Suppressor macrophage (primary cell): ENCODE data around the gene CD53.
"Not testable (repeated sequence)": the region's sequence is repeated elsewhere in the genome, so short reads cannot be mapped to it uniquely, and the experiment has no call there.

ENCODE experiments used
- DNase-seq, 4 experiments: peaks; one replicate each; pipeline ENCODE4 v3.0.0-alpha.2; 2020 to 2022
- total RNA-seq, 17 experiments: gene quantifications; one replicate each; lab custom pipeline; 2026; ENCODE audit warnings: mixed read lengths in 6 of 17, inconsistent platforms in 3 of 17; lab: John Stamatoyannopoulos, UW

Gene CD53, protein sequence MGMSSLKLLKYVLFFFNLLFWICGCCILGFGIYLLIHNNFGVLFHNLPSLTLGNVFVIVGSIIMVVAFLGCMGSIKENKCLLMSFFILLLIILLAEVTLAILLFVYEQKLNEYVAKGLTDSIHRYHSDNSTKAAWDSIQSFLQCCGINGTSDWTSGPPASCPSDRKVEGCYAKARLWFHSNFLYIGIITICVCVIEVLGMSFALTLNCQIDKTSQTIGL
- total RNA-seq = 258 to 538 (median 423) reads per million in 17 experiments

GRCh38 chr1:110872745-110873720, at the start of gene CD53:
Gene CD53 (plus strand): TSS chr1:110873148. CDS start chr1:110891409, 18,261 bp downstream.
- peak; percentile 83 to 95 (median 88) for DNase-seq

DNA sequence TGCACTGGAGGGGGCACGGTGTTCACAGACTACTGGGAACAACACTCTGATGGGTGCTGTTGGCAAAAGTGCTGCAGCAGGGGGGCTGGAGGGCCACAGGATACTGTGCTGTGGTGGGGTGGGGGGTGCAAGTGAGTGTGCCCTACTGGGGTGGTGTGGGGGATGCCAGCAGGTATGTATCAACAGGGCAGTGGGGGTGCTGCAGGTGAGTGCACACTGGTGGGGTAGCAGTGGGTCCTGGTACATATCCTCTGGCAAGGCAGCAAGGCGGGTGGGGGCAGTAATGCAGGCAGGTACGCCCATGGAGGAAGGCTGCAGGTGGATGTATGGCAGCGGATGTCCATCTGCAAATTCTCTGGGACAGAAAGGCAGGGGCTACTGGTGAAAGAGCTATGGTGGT, 48.8 kb upstream of the CD53 start:
- DNase-seq = no peak

DNA sequence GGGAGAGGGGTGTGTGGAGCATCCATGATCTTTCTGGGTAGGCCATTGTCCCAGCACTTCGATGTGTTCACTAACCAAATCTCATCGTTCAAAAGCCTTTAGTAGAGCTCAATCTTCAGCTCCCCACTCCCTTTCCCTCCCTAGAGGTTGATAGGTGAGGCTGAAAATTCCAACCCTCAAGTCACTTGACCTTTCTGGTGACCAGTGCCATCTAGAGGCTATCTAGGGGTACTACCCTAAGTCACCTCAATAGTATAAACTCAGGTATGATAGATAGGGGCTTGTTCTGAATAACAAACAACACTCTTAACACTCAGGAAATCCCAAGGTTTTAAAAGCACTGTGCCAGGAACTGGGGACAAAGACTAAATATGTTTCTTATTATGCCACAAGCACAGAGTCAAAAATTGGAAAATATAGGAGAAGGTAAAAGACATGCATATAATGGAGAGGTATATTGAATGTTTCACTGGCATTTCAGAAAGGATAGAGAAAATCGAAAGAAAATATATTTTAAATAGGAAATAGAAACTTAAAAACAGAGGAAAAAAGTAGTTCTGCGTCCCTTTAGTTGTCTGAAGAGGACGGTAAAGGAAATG, 42.9 kb upstream of the CD53 start:
- peak in 3 of 4 experiments; percentile 55 to 67 (median 55) for DNase-seq

DNA sequence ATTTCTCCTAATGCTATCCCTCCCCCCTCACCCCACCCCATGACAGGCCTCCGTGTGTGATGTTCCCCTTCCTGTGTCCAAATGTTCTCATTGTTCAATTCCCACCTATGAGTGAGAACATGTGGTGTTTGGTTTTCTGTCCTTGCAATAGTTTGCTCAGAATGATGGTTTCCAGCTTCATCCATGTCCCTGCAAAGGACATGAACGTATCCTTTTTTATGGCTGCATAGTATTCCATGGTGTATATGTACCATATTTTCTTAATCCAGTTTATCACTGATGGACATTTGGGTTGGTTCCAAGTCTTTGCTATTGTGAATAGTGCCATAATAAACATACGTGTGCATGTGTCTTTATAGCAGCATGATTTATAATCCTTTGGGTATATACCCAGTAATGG, 39.2 kb upstream of the CD53 start:
- not testable (repeated sequence) for DNase-seq

GRCh38 chr1:110846861-110847260, 26.1 kb upstream of the CD53 start:
- no peak for DNase-seq

DNA sequence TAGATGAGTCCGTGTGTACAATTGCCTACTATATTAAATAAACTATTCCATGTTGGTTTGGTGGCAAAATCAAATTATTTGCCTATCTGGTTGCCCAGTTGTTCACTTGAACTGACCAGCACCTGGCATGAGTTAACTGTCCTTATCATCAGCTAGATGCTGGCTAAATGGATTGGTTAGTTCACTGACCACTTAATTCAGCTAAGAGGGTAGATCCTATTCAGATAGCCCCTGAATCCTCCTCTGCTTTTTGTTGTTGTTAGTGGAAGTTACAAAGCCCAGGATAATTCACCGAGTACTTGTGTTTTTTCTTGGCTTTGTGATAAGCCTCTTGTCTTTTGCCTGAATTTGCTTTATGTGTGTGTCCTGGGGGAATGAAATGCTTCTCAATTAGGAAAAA, 22.8 kb upstream of the CD53 start:
- no peak for DNase-seq

GRCh38 chr1:110850627-110851026, 22.3 kb upstream of the CD53 start:
- DNase-seq = peak in 1 of 4 experiments; percentile 10

DNA sequence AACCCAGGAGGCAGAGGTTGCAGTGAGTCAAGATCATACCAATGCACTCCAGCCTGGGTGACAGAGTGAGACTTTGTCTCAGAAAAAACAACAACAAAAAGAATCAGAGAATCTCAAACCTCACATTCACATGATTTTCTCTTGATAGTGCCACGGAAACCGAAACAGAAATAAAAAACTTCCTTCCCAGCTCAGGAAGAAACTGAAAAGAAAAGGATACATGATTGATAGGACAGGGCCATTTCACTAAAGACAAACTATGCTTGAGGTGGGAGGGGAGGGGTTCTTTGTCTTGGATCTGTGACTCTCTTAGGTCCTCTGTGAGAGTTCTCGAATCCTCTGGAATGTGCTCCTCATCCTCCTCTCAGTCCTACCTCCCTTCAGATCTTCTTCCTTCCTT, 19.8 kb upstream of the CD53 start:
- no peak for DNase-seq

- DNase-seq = no peak
These were observed 16.5 kb upstream of the CD53 start for GRCh38 chr1:110856410-110856809.

GRCh38 chr1:110857964-110858948, 14.7 kb upstream of the CD53 start:
- peak; percentile 50 to 76 (median 68) for DNase-seq

DNA sequence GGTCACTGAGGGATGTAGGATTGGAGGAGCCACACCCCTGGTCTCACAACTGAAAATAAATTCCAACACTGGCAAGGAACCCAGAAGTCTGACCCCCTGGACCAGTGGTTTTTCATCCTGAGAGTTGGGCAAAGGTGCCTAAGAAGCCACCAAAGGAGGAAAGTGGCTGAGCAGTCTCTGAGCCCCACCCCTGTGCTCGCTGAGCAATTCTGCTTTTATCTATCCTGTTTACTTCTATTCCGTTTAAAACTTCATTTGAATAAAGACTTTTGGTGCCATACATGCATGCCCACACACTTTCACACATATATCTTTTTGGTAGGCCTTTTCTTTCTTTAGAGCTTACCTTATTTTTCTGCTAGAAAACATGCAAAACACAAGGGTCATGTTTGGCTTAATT, 13.9 kb upstream of the CD53 start:
- DNase-seq = no peak

- DNase-seq = no peak
These were observed 12.8 kb upstream of the CD53 start for GRCh38 chr1:110860174-110860573.

DNA sequence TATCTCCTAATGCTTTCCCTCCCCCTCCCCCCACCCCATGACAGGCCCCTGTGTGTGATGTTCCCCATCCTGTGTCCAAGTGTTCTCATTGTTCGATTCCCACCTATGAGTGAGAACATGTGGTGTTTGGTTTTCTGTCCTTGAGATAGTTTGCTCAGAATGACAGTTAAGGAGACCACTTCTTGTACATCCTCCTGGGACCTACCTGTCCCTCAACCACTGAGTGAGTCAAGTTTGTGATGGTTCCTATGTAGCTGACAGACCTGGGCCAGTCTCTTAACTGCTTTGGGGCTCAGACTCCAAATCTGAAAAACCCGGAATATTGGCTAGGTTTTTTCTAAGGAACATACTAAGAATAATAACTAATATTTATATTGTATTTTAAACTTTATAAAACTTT, 12.3 kb upstream of the CD53 start:
- not testable (repeated sequence) for DNase-seq

DNA sequence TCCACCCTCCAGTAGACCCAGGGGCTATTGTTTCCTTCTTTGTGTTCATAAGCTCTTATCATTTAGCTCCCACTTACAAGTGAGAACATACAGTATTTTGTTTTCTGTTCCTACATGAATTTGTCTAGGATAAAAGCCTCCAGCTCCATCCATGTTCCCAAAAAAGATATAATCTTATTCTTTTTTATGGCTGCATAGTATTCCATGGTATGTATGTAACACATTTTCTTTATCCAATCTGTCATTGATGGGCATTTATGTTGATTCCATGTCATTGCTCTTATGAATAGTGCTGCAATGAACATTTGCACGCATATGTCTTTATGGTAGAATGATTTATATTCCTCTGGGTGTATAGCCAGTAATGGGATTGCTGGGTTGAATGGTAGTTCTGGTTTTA, 11.0 kb upstream of the CD53 start:
- DNase-seq = not testable (repeated sequence)

- no peak for DNase-seq
These were observed 8.7 kb upstream of the CD53 start for GRCh38 chr1:110864287-110864686.

DNA sequence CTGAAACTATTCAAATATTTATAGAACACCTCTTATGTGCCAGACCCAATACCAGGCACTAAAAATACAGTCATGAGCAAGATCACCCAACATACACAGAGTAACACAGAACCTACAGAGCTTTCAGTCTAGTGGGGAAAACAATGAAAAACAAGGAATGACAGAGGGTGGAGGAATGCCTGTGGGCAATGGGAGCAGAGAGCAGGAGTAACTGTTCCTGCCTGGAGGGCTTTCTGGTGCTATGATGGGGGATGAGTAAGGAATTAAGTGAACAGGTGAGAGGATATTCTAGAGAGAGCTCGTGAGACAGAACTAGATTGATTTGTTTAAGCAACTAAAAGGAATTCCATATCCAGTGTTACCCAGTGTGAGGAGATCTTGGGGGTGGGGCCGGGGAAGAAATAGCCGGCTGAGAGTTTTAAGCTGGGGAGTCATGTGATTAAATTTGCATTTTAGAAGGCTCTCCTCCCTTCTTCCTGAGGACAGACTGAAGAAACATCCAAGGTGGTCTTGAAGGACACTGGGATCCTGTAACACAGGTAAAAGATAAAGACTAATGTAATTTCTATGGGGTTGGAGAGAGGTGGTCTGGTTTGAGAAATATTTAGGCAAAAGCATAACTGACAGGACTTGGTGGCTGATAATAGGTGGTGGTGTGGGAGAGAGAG, 2.1 kb upstream of the CD53 start:
- no peak for DNase-seq

DNA sequence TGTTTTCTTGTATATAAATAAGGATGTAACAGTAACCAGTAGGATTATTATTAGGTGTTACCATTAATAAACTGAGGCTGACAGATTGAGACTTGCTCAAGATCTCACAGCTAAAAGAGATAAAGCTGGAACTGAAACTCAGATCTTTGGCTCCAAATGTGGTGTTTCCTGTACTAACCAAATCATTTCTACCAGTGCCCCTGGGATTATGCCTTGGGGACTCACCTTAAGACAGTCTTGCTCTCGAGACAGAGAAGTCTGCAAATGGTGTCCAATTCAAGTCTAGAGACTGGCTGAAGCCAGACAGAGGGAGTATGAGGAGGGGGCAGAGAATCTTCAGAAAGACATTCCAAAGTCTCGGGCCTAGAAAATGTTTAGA, 593 bp upstream of the CD53 start:
- DNase-seq = peak in 2 of 4 experiments; percentile 16 to 36

DNA sequence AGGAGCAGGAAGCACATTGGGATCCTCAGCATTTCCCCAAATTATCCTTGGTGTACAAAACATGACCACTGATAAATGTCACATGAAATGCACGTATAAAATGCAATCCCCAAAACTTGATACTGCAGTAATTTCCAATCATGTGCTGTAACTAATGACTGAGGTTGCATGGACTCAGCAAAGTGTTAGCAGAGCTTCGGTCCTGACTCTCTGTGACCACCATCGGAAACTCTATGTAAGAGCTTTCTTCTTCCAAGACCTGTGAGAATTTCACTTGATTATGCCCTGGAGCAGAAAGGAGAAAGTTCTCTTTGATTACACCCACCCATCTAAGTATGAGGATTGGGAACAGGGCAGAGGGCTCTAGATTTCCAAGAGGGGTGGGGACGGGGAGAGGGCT, 908 bp downstream of the CD53 start:
- DNase-seq = peak; percentile 19 to 32 (median 22)

DNA sequence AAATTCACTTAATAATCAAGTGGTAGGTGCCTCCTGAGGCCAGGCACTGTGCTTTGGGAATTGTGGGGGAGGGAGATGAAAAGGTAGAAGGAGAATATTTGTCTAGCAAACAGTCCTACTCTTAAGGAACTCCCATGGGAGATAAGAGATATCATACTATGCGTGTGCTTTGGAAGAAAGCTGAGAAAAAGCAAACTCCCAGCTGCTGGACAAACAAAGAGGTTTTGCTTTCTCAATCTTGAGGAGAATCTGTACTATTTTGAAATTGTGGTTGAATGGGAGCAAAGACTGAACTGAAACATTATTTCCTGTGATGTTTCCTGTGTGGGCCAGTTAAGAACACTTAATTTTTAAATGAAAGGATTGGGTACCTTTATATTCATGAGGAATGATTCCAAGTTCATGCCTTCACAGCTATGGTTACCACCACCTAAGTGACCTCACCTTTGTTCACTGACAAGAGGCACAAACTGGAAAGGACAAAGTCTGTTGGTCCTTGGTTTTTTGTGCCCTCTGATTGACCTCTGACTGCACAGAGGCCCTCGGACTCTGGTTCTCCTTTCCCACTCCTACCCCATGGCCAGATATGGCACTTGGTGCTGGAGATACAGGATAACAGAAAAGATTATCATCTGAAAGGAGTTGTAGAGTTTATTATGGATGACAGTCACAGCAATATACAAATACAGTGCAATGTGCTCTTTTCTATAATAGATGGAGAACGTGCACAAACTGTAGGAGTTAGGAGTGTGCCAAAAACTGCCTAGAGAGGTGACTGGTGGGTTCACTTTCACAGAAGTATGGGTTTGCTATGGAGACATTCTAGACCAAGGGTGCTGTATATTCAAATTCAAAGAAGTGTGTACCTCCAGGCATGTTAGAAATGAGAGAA, 1.6 kb downstream of the CD53 start:
- DNase-seq = peak; percentile 38 to 68 (median 66)

GRCh38 chr1:110875216-110875731, 2.3 kb downstream of the CD53 start:
- peak; percentile 20 to 63 (median 54) for DNase-seq
